SH-SY5Y (cell line): Measurements from ENCODE around the gene TRAF5.
A peak's percentile ranks its signal among the peaks of the same experiment; 100 is the strongest.

ENCODE experiments used
- GATA2 ChIP-seq: IDR thresholded peaks from 2 replicates; pipeline ENCODE4 v1.6.1; 2011; ENCODE audit warnings: mild to moderate bottlenecking, low read depth, low read length
- GATA3 ChIP-seq: IDR thresholded peaks from 2 replicates; pipeline ENCODE4 v1.6.1; 2011; ENCODE audit warnings: low read depth, mild to moderate bottlenecking, low read length, moderate library complexity

TRAF5 gene

DNA sequence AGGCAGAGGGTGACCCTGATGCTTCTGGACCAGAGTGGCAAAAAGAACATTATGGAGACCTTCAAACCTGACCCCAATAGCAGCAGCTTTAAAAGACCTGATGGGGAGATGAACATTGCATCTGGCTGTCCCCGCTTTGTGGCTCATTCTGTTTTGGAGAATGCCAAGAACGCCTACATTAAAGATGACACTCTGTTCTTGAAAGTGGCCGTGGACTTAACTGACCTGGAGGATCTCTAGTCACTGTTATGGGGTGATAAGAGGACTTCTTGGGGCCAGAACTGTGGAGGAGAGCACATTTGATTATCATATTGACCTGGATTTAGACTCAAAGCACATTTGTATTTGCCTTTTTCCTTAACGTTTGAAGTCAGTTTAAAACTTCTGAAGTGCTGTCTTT, 45.8 kb downstream of the TRAF5 start:
- TF ChIP-seq GATA2 (no peak), GATA3 (no peak)

- TF ChIP-seq GATA2, result no peak
- TF ChIP-seq GATA3, result no peak
Observed at GRCh38 chr1:211375146-211375818, 48.6 kb downstream of the TRAF5 start.

DNA sequence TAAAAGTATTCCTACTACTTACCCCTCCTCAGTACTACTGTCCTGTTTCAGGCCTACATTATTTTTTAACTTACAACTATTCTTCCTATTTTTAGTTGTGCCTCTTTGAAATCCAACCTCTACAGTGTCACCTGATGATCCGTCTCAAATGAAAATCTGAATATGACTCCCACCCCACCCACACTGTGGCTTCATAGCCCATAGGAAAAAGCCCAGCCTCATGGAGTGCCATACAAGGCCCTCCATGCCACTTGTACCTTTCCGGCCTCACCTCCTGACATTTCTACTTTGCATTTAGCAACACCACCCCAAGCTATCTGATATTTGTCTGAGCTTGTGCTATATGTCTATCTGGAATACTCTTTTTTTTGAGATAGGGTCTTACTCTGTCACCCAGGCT, 49.3 kb downstream of the TRAF5 start:
- TF ChIP-seq GATA2 (no peak), GATA3 (no peak)

- TF ChIP-seq GATA3 (no peak), GATA2 (no peak)
Observed at GRCh38 chr1:211376807-211377470, 50.3 kb downstream of the TRAF5 start.

GRCh38 chr1:211377539-211378450, 51.2 kb downstream of the TRAF5 start:
- TF ChIP-seq GATA3, result no peak
- TF ChIP-seq GATA2, result no peak

DNA sequence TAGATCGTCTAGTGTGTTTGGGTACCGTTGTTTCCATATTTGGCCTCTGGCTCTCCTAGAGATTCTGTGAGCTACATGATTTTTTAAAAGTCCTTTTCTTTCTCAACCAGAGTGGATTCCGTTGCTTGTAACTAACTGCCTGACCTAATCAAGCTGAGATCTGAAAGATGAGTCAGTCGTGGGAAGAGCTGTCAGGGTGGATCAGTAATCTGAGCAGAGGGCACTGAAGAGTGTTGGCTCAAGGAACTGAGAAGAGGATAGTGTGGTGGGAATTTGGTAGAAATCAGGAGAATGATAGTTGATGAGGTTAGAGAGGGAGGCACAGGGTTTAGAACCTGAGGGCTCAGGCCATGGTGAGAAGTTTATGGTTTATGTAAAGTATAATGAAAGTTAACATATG, 52.2 kb downstream of the TRAF5 start:
- TF ChIP-seq GATA3 (no peak), GATA2 (no peak)

GRCh38 chr1:211379446-211379845, 52.8 kb downstream of the TRAF5 start:
- no peak for TF ChIP-seq GATA2
- no peak for TF ChIP-seq GATA3

GRCh38 chr1:211381481-211382181, 55.0 kb downstream of the TRAF5 start:
- no peak for TF ChIP-seq GATA3
- no peak for TF ChIP-seq GATA2

GRCh38 chr1:211382182-211382713, 55.6 kb downstream of the TRAF5 start:
- no peak for TF ChIP-seq GATA3
- no peak; the same call in 1 of the 2 replicates for TF ChIP-seq GATA2

DNA sequence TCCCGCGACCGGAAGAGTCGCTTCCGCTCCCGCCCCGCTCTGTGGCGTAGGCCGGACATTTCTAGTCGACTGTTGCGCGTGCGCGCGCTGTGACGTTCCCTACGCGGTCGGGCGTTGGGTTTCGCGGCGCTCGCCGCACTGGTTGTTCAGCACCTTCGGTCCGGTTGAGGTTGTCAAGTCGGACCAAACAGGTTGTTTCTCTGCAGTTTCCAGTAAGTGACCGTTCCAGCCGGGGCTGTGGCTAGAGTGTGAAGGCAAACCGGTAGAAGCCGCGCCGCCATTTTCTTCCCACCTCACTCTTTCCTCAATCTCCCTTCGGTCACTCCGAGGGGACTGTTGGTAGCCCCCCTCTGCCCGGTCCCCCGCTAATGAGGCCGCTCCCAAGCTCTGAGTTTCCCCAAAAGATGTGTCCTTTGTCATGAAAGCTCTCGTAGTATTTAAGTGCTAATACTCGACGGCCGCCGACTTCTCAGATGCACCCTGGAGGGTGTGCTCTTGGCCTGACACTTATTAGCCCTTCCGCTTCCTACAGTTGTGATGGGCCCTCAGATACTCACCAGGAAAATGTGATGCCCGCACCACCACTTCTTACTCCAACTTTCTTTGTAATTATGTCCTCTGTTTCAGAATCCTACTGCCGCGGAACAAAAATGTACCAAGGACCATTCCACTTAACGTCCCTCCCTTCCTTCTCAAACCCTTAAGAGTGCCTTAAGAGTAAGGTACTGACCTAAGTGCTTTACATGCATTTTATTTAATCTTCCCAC, 56.3 kb downstream of the TRAF5 start:
- 0 out of 2 replicates have a peak, but pooled peaks have one; percentile 40 for TF ChIP-seq GATA2
- TF ChIP-seq GATA3, result no peak

GRCh38 chr1:211384524-211384923, 57.9 kb downstream of the TRAF5 start:
- no peak for TF ChIP-seq GATA2
- TF ChIP-seq GATA3, result no peak

DNA sequence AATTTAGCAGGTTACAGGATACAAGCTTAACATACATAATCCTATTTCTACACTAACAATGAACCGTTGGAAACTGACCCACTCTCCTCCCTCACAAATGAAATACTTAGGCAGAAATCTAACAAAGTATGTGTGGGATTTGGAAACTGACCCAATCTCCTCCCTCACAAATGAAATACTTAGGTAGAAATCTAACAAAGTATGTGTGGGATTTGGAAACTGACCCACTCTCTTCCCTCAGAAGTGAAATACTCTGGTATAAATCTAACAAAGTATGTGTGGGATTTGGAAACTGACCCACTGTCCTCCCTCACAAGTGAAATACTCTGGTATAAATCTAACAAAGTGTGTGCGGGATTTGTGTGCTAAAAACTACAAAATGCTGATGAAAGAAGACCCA, 60.3 kb downstream of the TRAF5 start:
- TF ChIP-seq GATA3 (no peak), GATA2 (no peak)

DNA sequence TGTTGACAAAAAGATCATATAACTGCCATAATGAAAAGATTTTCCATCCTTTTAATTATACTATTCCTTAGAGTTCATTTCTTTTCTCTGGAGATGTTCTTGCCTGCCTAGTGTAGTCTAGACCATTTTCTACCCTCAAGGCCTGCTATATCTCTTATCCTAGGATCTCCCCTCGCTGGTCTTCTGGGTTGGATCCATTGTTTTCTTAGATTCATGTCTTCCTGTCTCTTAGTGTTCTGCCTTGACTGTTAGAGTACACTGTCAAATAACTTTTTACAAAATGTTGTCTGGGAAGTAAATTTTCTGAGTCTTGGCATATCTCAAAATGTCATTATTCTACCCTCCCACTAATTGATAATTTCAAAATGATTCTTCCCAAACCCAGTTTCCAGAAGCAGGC, 66.6 kb downstream of the TRAF5 start:
- TF ChIP-seq GATA3 (peak; percentile 75), GATA2 (peak; percentile 69; the same call in 1 of the 2 replicates)
